ENCODE results near the gene WDR1.

WDR1 gene

GRCh38 chr4:10045481-10045880 lies 71.1 kb downstream of the WDR1 start:
- no peak for DNase-seq (ENCODE audit: low read depth, low spot score)

DNA sequence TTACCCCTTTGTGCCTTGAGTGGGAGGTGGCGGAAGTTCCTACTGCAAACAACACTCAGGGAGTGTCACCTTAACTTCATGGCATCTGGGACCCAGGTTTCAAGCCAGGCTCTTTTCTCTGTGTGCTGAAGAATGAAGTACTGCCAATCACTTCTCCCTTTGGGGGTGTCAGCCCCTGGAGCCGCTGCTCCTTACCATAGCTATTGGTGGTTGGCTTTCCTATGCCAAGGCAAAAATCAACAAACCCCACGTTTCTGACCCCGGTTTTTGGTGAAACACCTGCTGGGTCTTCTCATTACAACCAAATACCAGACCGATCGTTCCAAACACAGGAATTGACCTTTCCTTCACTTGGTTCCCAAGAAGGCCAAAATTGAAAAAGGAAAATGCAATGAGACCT lies 75.6 kb downstream of the WDR1 start:
- no peak for DNase-seq (ENCODE audit: low read depth, low spot score)

- no peak for DNase-seq (ENCODE audit: low read depth, low spot score)
Observed at GRCh38 chr4:10040049-10040892, 76.3 kb downstream of the WDR1 start.

GRCh38 chr4:10036807-10037342 lies 79.7 kb downstream of the WDR1 start:
- no peak for DNase-seq (ENCODE audit: low read depth, low spot score)

DNA sequence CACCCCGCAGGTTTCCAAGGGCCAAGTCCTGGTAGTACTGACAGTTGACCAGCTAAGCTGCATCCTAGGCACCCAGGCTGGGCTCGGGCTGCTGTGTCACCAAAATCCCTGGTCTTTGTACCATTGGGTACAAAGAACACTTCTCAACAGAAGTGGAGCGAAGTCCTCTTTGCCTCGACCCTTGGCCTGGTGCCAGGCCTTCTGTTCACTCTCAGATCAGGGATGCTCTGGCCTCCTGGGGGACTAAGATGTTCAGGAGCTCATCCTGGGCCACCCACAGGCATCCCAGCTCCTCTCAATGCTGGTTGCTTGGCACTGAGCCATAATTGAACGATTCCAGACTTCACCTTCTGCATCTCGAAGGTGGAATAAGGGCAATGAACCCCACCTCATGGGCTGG lies 81.5 kb downstream of the WDR1 start:
- no peak for DNase-seq (ENCODE audit: low read depth, low spot score)

- no peak for DNase-seq (ENCODE audit: low read depth, low spot score)
Observed at GRCh38 chr4:10034612-10035104, 81.9 kb downstream of the WDR1 start.

DNA sequence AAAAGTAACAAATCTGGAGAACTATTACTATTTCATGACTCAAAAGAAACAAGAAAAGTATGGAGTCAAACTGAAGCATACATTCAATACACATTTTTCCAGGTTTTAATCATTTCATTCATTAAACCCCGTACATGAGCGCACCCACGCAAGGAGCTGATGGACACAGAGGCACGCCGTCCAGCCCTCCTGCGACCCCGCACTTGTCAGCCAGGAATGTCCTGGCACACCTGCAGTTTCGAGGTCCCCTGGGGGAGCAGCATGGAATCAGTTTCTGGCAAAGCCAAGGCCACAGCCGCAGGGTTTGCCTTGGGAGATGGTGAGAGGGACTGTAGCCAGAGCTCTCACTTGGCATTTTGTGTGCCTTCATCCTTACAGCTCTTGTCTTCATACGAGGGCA lies 82.5 kb downstream of the WDR1 start:
- DNase-seq (ENCODE audit: low read depth, low spot score): no peak

DNA sequence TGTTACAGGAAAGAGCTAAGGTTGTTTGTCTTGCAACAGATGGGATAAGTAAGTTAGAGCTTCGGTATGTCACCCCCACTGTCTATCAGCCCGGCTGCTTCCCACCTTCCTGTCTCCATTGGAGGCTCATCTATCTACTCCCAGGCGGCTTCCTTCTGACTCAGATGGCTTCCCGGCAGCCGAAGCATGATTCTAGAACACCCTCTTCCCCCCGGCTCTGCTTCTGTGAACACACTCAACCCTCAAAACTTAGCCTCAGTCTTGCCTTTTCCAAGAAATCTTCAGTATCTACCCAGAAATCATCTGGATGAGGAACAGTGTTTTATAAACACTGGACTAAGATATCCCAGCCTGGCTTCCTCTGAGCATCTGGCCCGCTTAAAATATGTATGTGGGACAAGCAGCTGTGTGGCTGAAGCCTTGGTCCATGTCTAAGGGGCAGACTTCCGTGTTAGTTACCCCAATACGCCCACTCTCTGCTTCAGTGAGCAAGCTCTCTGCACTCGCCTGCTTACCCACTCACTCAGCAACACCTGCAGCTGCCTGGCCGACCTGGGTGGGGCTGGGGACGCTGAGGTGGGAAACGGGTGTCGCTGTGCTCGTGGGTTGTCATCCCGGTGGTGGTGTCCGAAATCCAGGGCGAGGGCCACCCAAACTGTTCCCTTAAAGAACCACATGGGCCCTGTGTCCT lies 83.3 kb downstream of the WDR1 start:
- DNase-seq (ENCODE audit: low read depth, low spot score): no peak

- DNase-seq (ENCODE audit: low read depth, low spot score): no peak
Observed at GRCh38 chr4:10032625-10033024, 84.0 kb downstream of the WDR1 start.

- DNase-seq (ENCODE audit: low read depth, low spot score): no peak
Observed at GRCh38 chr4:10031668-10032590, 84.7 kb downstream of the WDR1 start.

- no peak for DNase-seq (ENCODE audit: low read depth, low spot score)
Observed at GRCh38 chr4:10030972-10031667, 85.5 kb downstream of the WDR1 start.

GRCh38 chr4:10029403-10029802 lies 87.2 kb downstream of the WDR1 start:
- DNase-seq (ENCODE audit: low read depth, low spot score): no peak

- no peak for DNase-seq (ENCODE audit: low read depth, low spot score)
Observed at GRCh38 chr4:10028910-10029309, 87.7 kb downstream of the WDR1 start.

DNA sequence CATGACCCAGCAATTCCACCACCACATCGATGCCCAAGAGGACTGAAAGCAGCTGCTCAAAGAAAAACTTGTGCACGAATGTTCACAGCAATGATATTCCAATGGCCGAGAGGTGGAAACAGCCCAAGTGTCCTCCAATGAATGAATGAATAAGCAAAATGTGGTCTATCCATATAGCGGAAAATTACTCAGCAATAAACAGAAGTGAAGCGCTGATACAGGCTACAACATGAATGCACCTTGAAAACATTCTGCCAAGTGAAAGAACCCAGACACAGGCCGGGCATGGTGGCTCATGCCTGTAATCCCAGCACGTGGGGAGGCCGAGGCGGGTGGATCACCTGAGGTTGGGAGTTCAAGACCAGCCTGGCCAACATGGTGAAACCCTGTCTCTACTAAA lies 90.1 kb downstream of the WDR1 start:
- DNase-seq (ENCODE audit: low read depth, low spot score): no peak

GRCh38 chr4:10025230-10025806 lies 91.3 kb downstream of the WDR1 start:
- DNase-seq (ENCODE audit: low read depth, low spot score): no peak
